SU-DHL-6 (cell line): ENCODE results near the gene PRKCE.

Source experiments
- H2AFZ ChIP-seq: fragments of 200-600 bp; sonication (generic); 2 replicates; pipeline ENCODE4 v1.6.1; 2014; ENCODE audit warnings: low read depth, mild to moderate bottlenecking, moderate library complexity, mixed read lengths, antibody characterized with exemption, low read length; ENCODE audit not compliant: severe bottlenecking
- H3F3A ChIP-seq: fragments of 200-600 bp; shearing (Covaris generic); 2 replicates; pipeline ENCODE4 v1.6.0; 2016; ENCODE audit warnings: antibody characterized with exemption, mild to moderate bottlenecking; ENCODE audit not compliant: insufficient read depth
- H3K27ac ChIP-seq: fragments of 200-600 bp; sonication (generic); 2 replicates; pipeline ENCODE4 v1.5.1; 2016; ENCODE audit warnings: low read depth, mild to moderate bottlenecking, low read length, moderate library complexity, mixed read lengths
- H3K27me3 ChIP-seq: fragments of 200-600 bp; sonication (generic), shearing (Covaris generic); 2 replicates; pipeline ENCODE4 v1.6.0; 2014; ENCODE audit warnings: mild to moderate bottlenecking, low read length
- H3K36me3 ChIP-seq: fragments of 200-600 bp; sonication (generic); 2 replicates; pipeline ENCODE4 v1.6.1; 2014; ENCODE audit warnings: mild to moderate bottlenecking, low read length, mixed read lengths
- H3K4me2 ChIP-seq: fragments of 300-600, 200-600 bp; shearing (Covaris generic), sonication (generic); 2 replicates; pipeline ENCODE4 v1.6.0; 2014; ENCODE audit warnings: low read length, low read depth, mild to moderate bottlenecking; ENCODE audit not compliant: poor library complexity, severe bottlenecking
- H3K4me3 ChIP-seq: fragments of 200-600 bp; sonication (generic); 2 replicates; pipeline ENCODE4 v1.5.1; 2014; ENCODE audit warnings: antibody characterized with exemption, low read length, mild to moderate bottlenecking, mixed read lengths; ENCODE audit not compliant: insufficient read depth, poor library complexity, severe bottlenecking
- H3K79me2 ChIP-seq: fragments of 200-600 bp; sonication (generic); 2 replicates; pipeline ENCODE4 v1.6.1; 2014; ENCODE audit warnings: mild to moderate bottlenecking, low read length, moderate library complexity; ENCODE audit not compliant: insufficient read depth
- H3K9ac ChIP-seq: fragments of 200-600 bp; sonication (generic); 2 replicates; pipeline ENCODE4 v1.7.0; 2014; ENCODE audit warnings: mild to moderate bottlenecking, low read length
- H3K9me2 ChIP-seq: fragments of 200-600 bp; sonication (generic); replicated peaks from 2 replicates; pipeline ENCODE4 v1.6.1; 2014; ENCODE audit warnings: low read length; ENCODE audit not compliant: insufficient read depth
- H3K9me3 ChIP-seq: fragments of 200-600 bp; sonication (generic); 2 replicates; pipeline ENCODE4 v1.6.1; 2014; ENCODE audit warnings: low read length, mixed read lengths; ENCODE audit not compliant: insufficient read depth
- H4K20me1 ChIP-seq: fragments of 200-600 bp; sonication (generic); 2 replicates; pipeline ENCODE4 v1.6.1; 2014; ENCODE audit warnings: low read depth, mild to moderate bottlenecking, antibody characterized with exemption, low read length, moderate library complexity, mixed read lengths
- CTCF ChIP-seq: fragments of 200-600 bp; sonication (generic); IDR thresholded peaks from one replicate; pipeline ENCODE4 v1.5.1; 2017; ENCODE audit warnings: antibody characterized with exemption, mild to moderate bottlenecking, low read length, moderate library complexity; ENCODE audit not compliant: insufficient read depth, poor library complexity, severe bottlenecking
- EZH2phosphoT487 ChIP-seq: fragments of 200-600 bp; sonication (generic), shearing (Covaris generic); conservative IDR thresholded peaks from 2 replicates; pipeline ENCODE4 v1.6.1; 2018; ENCODE audit warnings: mild to moderate bottlenecking, antibody characterized with exemption, low read length, moderate library complexity, mixed read lengths

The PRKCE gene

GRCh38 chr2:45908316-45909170 lies 257.1 kb downstream of the PRKCE start:
- Histone ChIP-seq H3K36me3 (no peaks in the 10 kb centered on the region), H3K9me2 (no peaks in the 10 kb centered on the region), H3K9ac (no peak overlapping the region), H3F3A (no peaks in the 10 kb centered on the region), H3K27me3 (no peaks in the 10 kb centered on the region), H3K27ac (no peak overlapping the region), H3K9me3 (no peaks in the 10 kb centered on the region), H2AFZ (no peak overlapping the region), H4K20me1 (no peaks in the 10 kb centered on the region), H3K4me2 (no peak overlapping the region), H3K4me3 (no peak overlapping the region), H3K79me2 (no peaks in the 10 kb centered on the region)
- TF ChIP-seq CTCF (no peak), EZH2phosphoT487 (no peak)

GRCh38 chr2:45909171-45909565 lies 257.7 kb downstream of the PRKCE start:
- Histone ChIP-seq H3K9me3 (no peaks in the 10 kb centered on the region), H3K4me3 (no peak overlapping the region), H3K79me2 (no peaks in the 10 kb centered on the region), H4K20me1 (no peaks in the 10 kb centered on the region), H3K27me3 (no peaks in the 10 kb centered on the region), H2AFZ (no peak overlapping the region), H3F3A (no peaks in the 10 kb centered on the region), H3K27ac (no peak overlapping the region), H3K9me2 (no peaks in the 10 kb centered on the region), H3K9ac (no peak overlapping the region), H3K4me2 (no peak overlapping the region), H3K36me3 (no peaks in the 10 kb centered on the region)
- TF ChIP-seq CTCF = no peak
- no peak for TF ChIP-seq EZH2phosphoT487

GRCh38 chr2:45909677-45910191 lies 258.3 kb downstream of the PRKCE start:
- H3K9me3 ChIP-seq = no peaks in the 10 kb centered on the region
- H3K9ac ChIP-seq = no peak overlapping the region
- no peaks in the 10 kb centered on the region for H3F3A ChIP-seq
- no peaks in the 10 kb centered on the region for H3K9me2 ChIP-seq
- no peak overlapping the region for H3K4me3 ChIP-seq
- H2AFZ ChIP-seq = no peak overlapping the region
- H3K4me2 ChIP-seq = no peak overlapping the region
- H3K36me3 ChIP-seq = no peaks in the 10 kb centered on the region
- H4K20me1 ChIP-seq = no peaks in the 10 kb centered on the region
- H3K27ac ChIP-seq = no peak overlapping the region
- TF ChIP-seq CTCF = no peak
- TF ChIP-seq EZH2phosphoT487 = no peak
- no peaks in the 10 kb centered on the region for H3K27me3 ChIP-seq
- H3K79me2 ChIP-seq = no peaks in the 10 kb centered on the region
